ENCODE results near the gene ADAMTS17.

The ADAMTS17 gene

DNA sequence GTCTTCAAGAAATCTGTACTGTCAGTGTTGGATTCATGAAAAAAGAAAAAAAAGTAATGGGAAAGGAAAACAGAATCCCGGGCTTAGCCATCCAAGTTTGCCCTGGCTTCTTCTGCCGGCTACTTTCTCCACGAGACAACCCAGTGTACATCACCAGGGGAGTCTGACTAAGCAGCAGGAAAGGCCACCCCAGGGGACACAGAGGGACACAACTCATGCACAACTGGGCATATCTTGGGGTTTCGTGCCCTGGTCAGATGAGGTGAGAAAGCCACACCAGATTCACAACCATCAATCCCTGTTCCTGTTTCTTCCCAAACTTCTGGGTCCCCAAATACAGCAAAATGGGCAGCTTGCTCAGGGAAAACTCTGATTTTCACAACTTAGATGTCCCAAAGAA is 33.2 kb downstream of the ADAMTS17 start:
- DNase-seq, result no peak

DNA sequence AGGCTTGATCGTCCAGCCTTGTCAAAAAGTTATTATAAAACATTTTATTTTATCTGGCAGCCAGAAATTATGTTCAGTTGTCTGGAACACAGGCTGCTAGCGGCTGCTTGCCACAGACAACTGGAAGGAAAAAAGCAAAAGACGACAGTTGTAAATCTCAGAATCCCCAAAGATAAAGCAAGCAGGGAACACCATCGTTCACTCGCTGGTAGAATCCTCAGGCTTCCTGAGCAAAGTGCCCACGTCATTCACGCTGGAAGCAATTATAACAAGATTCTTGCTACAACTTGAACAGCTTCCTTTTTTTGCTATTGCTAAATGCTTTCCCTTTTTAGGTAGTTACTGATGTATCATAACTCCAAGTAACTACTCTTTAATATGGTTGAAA is 33.6 kb downstream of the ADAMTS17 start:
- no peak for DNase-seq

DNA sequence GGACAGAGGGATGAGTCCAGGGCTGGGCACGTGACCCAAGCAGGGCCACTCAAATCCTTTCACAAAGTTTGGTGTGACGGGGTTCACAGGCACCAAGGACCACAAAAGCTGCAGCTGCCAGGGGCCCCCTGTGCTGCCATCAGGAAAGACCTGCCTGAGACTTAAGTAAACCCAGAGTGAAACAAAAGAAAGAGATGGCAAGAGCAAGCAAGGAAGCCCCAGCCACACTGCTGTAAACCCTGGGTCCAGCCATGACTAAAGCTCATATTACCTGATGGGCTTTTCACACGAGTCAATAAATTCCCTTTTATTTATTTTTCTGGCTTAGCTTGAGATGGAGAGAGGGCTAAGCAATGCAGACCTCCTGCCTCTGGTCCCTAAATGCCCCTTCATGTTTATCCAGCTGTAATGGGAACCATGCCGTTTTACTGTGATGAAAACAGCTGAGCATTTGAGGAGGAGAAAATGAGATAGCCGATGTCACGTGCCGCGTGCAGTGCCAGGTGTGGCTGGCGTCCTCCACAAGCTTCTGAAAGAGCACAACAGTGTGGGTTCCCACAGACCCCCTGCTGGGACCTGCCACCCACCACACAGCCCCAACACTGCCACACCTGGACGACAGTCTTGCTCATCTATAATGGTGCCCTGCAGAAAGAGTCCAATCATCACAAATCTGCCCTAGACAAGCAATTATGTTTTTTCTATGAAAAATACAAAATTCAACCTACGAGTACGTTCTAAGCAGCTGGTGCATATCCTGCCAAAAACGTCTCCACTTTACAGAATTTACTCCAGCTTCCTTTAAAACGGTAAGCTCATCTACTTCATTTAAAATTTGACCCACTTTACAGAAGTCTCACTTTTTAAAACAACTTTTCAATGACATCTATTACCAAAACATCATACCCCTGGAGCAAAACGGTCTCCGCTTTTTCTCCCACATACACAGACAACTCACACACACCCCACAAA is 34.2 kb downstream of the ADAMTS17 start:
- DNase-seq, result no peak

DNA sequence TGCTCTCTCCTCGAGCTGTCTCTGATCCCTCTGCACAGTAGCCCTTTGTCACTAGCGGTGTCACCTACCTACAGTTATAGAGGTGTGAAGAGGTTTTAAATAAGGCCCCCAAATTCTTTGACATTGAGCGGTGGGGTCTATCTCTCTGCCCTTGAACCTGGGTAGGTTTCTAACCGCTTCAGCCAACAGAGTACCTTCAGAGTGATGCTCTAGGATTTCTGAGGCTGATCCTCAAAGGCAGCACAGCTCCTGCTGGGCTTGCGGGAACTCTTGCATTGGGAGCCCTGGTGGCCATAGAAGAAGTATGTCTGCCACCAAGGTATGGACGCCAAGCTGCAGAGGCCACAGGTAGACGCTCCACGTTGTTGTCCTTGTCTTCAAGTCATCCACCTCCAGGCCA is 35.7 kb downstream of the ADAMTS17 start:
- no peak for DNase-seq

DNA sequence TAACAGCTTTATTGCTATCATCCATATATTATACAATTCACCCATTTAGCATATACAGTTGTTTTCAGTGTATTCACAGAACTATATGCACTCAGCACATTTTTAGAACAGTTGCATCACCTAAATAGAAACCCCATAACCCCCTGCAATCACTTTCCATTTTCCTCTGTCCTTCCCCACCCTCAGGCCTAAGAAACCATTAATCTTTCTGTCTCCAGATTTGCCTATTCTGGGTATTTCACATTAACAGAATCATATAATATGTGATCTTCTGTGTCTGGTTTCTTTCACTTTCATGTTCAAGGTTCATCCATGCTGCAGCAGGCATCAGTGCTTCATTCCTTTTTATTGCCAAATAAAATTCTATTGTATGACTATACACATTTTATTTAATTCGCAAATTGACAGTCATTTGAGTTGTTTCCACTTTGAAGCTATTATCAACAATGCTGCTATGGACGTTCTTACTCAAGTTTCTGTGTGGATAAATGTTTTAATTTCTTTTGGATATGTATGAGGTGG is 39.8 kb downstream of the ADAMTS17 start:
- no peak for DNase-seq

DNA sequence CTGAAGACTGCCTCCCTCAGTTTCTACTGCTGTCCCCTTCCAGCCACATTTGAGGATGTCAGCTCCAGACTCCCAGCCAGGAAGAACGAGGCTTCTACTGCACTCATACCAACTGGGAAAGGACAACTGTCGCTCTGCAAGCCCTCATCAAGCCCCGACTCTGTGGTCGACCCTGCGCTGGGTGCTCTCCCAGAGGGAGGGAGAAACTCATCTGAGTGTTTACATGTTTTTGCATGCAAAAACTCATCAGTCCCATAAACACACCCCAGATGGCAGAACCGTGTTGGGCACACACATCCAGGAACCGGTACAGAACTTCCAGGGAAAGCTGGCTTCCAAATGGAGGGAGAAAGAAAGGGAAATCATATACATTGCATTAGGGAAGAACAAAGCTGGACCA is 43.5 kb downstream of the ADAMTS17 start:
- DNase-seq, result no peak

DNA sequence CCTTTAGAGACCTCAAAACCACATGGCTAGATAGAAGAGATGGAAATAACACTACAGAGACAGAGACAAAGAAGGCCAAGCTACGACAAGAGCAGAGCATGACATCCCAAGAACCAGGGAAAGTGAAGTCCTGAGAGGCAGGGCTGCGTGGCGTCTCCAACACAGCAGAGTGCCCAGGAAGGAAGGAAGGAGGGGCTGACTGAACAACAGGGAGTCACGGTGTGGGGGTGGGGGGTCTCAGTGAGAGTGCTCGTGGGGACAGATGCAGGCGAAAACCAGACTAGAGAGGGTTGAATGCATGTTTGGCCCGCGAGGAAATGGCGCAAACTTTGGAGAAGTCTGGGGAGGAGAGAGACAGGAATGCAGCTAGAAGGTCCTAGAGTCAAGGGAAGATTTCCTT is 44.0 kb downstream of the ADAMTS17 start:
- DNase-seq, result no peak

DNA sequence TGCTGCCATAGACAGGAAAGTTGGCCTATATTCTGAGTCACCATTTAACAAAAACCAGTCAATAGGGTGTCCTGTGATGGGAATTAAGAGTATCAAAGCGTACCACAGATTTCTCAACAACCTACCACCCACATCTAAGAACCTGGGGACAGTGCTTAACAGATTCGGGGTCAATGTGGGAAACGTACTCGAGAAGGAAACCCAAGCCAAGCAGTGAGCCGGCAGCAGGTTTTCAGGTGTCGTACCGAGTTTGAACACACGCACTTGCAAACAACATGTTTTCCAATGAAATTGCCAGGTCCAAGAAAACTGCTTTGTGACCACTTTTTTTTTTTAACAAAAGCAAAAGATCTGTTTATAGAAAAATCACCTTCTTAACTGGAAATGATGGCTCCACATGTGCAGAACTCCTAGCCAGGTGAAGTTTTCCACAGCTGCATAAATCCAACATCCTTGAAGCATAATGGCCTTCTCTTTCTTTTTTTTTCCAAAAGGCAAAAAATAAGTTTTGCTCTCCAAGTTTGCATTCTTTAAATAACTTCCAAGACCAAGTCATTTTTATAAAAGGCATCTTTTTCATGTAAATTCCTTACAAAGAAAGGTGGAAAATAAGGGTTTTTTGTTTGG is 45.7 kb downstream of the ADAMTS17 start:
- DNase-seq, result no peak

DNA sequence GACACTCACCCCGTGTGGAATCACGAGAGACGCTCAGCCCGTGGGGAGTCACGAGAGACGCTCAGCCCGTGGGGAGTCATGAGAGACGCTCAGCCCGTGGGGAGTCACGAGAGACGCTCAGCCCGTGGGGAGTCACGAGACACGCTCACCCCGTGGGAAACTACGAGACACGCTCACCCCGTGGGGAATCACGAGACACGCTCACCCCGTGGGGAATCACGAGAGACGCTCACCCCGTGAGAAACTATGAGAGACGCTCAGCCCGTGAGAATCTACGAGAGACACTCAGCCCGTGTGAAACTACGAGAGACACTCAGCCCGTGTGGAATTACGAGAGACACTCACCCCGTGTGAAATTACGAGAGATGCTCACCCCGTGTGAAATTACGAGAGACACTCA is 49.8 kb downstream of the ADAMTS17 start:
- no peak for DNase-seq

DNA sequence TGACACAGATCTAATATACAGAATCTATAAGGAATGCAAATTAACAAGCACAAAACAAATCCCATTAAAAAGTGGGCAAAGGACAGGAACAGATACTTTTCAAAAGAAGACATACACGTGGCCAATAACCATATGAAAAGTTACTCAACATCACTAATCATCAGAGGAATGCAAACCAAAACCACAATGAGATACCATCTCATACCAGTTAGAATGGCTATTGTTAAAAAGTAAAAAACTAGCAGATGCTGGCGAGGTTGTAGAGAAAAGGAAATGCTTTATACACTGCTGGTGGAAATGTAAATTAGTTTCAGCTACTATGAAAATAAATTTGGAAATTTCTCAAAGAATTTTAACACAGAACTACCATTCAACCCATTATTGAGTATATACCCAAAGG is 50.7 kb downstream of the ADAMTS17 start:
- DNase-seq, result no peak

DNA sequence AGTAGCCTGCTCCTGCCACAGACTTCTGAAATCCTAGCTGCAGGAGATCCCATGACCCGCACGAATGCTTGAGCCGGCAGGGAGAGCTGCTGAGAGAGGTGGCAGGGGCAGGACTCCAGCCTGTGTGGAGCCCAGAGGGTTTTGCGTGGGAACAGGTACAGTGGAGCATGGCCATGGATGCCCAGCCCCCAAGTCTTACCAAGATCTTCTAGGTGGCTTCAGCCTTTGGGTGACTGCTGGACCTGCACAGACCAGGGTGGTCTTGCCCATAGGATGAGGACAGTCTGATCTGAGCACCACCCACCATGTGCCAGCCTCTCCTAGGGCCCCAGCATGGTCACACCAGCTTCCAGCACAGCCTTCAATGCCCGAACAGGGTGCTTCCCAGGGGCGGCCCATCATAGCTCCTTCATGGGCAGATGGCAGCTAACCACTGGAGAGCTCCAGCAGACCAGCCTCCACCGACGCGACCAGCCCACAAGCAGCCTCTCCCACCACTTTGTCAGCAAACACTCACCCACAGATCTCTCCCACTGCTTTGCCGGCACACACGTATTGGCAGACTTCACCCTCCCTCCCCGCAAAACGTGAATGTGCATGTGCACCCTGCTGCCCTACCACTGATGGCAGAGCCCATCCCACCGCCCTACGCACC is 56.0 kb downstream of the ADAMTS17 start:
- DNase-seq, result no peak

DNA sequence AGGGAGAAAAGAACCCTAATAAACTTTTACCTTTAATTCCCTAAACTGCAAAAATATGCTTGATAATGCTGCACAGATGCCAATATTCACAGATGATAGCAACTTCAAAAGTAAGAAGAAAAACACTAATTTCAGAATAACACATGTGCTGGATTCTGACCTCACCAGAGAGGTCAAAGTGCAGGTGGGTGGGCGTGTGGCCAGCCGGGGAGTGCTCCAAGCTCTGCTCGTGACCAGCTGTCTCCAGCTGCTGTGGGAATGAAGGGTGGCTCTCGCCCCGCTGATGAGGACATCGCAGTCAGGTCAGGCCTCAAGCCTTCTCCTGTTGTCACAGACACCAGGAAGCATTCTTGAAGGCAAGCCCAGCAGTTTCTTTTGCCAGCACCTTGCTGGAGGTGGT is 57.1 kb downstream of the ADAMTS17 start:
- no peak for DNase-seq

DNA sequence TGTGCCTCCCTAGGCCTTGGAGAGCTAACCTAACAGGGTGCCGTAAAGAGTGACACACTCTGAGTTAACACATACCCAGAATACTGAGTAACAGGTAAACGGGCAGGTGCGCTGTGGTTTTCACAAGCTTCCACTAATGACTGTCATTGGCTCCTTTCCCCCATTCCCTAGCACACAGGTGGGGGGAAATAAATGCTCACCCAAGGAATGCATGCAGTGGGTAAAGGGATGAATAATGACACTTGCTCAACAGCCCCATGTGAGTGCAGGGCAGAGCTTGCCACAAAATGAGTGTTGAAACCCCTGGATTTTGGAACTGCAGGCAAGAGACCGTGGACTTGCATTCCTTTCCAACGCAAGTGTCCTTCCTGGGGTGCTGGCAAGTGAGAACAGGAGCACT is 57.6 kb downstream of the ADAMTS17 start:
- no peak for DNase-seq

DNA sequence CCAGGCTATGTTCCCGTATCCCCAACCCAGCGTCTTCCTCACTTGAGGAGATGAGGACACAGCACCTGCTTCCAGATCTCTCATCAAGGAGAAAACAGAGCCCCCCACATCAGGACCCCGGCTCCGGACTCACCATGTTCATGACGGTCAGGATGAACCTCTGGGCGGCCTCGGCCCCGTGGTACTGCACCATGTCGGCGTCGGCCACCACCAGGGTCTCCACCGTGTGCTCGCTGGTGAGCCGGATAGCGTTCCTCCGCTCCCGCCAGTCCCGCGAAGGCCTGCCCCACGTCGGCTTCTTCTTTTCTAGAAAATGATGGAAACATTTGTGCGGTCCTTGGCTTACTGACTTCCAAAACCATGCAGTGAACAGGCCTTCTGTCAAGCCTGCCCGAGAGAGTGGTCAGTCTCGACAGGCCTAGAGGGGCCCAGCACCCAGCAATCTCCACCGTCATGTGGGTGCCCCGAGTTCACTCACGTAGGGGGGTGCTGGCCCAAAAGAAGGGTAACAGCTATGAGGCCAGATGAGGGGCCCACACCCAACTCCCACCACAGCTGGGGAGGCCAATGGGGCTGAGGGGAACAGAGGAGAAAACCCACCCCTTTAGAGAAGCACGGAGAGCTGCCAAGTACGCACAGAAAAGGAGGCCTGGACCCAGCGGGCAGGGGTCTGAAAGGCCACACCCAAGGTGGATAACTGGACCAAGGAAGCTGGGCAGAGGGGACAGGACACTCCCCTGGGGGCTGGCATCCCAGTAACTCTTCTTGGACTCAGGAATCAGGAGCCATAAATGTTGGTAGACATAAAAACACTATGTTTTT is 60.5 kb downstream of the ADAMTS17 start:
- DNase-seq, result no peak

DNA sequence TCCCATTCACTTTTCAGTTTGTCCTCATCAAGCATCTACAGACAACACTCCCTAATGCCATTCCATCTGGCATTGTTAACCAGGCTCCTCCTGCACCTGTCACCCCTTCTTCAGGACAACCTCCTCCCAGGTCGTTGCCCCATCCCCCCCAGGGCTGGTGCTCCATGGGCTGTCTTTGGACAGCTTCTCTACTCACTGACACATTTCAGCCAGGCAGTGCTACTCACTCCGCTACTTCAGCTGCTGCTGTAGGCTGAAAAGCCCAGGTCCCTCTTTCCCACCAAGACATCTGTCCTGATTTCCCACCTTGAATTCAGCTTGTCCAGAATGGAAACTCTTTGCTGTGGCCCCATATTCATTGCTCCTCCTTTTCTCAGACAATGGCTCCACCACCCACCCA is 61.9 kb downstream of the ADAMTS17 start:
- DNase-seq, result no peak

DNA sequence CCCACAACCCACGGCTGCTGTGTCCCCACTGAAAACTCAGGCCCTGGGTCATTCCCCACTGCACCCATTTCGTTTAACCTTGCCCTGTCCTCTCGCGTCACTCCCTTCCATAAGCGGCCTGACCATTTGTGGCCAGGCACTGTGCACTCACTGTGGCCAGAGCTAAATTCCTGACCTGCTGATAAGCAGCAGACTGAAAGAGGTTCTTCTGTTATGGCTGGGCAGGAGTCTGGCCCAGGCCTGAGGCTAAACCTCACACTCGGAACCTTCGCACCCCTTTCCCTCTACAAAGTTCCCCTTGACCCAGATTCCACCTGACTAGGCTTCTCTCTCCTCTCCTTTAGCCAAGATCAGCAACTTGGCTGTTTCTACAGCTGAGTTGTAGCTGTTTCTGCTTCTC is 62.3 kb downstream of the ADAMTS17 start:
- no peak for DNase-seq

DNA sequence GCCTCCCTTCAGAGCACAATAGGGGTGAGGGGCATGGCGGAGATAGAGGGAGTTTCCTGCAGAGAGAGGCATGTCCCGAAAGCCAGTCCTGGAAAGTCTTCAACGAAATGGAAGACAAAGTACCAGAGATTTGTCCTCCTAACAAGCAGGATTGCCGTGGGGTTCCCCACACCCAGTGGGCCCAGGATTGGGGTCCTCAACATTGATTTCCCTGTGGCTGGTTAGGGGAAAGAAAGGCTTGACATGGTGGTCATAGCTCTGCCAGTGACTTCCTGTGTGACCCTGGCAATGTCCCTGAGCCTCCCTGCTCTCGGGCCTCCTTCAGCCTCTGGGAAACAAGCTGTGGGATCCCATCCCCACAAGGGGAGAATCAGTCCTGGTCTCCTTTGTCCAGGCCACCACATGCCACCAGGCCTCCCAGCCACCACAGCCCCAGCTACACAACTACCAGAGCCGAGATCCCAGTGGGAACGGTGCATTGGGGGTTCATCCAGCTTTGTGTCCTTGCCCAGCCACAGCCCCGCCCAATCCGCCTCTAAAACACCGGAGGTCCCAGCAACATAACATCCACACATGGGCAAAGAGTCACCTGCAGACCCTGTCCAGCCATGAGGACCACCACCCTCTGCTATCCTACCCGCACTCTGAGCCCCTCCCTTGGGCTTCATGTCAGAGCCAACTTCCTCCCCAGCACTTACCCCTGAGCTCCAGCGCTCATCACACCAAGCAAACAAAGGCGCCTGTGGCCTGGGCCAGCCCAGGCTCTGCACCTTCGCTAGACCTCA is 63.0 kb downstream of the ADAMTS17 start:
- DNase-seq, result no peak

DNA sequence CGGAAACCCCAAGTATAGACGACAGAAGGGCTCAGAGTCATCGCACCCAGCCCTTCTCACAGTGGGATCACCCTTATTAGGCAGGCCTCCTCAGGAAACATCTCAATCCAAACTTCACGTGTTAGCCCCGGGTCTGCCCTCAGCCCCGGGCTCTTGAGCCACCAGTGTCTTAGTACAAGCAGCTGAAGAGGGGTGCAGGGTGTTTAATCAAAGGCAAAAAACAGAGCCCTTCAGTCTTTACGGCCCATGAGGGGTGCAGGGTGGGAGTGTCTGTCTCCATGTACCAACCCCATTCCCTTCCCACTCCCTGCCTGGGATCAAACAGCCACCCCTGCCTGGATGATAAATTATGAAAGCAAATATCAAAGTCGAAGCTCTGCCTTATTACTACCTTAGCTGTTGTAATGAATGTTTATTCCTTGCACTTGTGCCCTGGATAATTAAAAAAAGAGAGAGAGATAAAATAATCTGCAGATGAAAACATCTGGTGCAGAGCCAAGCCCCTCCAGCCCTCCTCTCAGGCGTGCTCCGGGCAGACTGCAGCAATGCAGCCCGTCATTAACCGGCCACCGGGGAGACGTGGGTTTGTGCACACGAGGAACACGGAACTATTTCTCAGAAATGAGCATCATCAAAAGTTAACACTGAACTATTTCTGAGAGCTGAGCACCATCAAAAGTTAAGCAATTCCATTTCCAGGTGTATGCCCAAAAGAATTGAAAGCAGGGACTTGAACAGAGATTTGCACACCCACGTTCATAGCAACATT is 64.5 kb downstream of the ADAMTS17 start:
- DNase-seq, result no peak

DNA sequence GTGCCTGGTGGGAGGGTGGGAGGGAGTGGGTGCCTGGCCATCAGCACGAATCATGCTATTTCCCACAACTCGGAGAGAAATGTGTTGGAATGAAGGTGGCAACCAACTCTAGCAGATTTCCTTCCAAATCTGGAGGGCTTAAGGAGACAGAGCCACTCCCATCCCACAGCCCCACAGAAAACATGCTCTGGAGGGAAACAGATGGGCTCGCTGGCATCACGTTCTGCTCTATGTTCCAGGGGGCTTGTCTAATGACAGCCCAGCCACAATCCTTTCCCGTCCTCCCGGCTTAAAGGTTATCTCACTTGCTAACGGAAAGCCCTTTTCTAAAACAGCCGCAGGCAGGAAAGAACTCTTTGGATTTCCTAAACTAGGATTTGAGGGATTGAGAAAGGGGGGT is 65.3 kb downstream of the ADAMTS17 start:
- DNase-seq, result no peak

DNA sequence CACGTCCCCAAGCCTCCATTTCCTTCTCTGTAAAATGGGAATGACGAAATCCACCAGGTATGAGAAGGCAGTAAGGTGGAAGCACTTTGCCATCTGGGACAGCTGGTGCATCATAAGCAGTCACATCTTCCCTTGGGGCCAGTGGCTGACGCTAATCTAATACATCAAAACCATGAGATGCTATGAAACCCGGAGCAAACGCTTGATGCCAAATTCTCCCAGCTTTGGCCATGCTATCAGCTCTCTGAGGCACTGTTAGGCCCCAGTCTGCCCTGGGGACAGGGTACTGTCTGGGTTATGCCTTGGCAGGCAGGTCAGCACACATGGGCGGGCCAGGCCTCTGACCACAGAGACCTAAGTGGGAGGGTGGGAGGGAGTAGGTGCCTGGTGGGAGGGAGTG is 66.1 kb downstream of the ADAMTS17 start:
- no peak for DNase-seq

DNA sequence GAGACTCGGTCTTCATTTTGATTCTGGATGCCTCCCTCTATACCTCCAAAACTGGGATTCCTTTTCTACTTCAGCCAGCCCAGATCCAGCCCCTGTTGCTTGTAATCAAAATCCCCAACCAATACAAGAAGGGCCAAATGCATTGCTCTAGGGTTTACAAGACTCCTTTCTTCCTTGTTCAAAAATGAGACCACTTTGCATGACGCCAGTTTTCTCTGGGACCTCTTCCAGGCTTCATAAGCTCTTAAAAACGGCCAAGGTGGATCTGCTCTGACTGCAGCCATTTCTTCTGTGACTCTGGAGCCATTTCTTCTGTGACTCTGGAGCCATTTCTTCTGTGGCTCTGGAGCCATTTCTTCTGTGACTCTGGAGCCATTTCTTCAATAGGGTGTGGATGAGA is 71.9 kb downstream of the ADAMTS17 start:
- no peak for DNase-seq

Data from NCI-H1048 (cell line).